GM12875 (cell line): ENCODE measurements around the gene KIAA0319L.

ENCODE experiments used
- H3K4me3 ChIP-seq: one replicate; pipeline ENCODE4 v1.5.1; 2011; ENCODE audit warnings: low read depth, low read length, control low read depth
- CTCF ChIP-seq: IDR thresholded peaks from 2 replicates; pipeline ENCODE4 v1.5.1; 2011; ENCODE audit warnings: low read depth, mild to moderate bottlenecking, control low read depth, inconsistent platforms, low read length, moderate library complexity, borderline replicate concordance; ENCODE audit not compliant: insufficient read depth

The KIAA0319L gene

GRCh38 chr1:35463232-35463631 lies 94.0 kb downstream of the KIAA0319L start:
- no peak for TF ChIP-seq CTCF

GRCh38 chr1:35461966-35462651 lies 95.1 kb downstream of the KIAA0319L start:
- no peak for TF ChIP-seq CTCF
- no peak overlapping the region for H3K4me3 ChIP-seq

More at GRCh38 chr1:35463232-35463631, 94.0 kb downstream of the KIAA0319L start:
- H3K4me3 ChIP-seq = no peak overlapping the region

GRCh38 chr1:35460796-35461195 lies 96.4 kb downstream of the KIAA0319L start:
- no peak for TF ChIP-seq CTCF
- H3K4me3 ChIP-seq = no peak overlapping the region

GRCh38 chr1:35454616-35455015 lies 102.6 kb downstream of the KIAA0319L start:
- TF ChIP-seq CTCF = no peak
- no peak overlapping the region for H3K4me3 ChIP-seq

- TF ChIP-seq CTCF = no peak
- no peak overlapping the region for H3K4me3 ChIP-seq
Observed at GRCh38 chr1:35454176-35454575, 103.0 kb downstream of the KIAA0319L start.

GRCh38 chr1:35453031-35453430 lies 104.2 kb downstream of the KIAA0319L start:
- H3K4me3 ChIP-seq = no peak overlapping the region
- no peak for TF ChIP-seq CTCF

GRCh38 chr1:35452106-35452774 lies 105.0 kb downstream of the KIAA0319L start:
- TF ChIP-seq CTCF = no peak

More at GRCh38 chr1:35452106-35452774, 105.0 kb downstream of the KIAA0319L start:
- no peak overlapping the region for H3K4me3 ChIP-seq
